Thymus (tissue), 11 donors: ENCODE data around the gene HUS1B. TPM values are rescaled to one million over a fixed set of nuclear protein-coding genes. Genes with fewer than 3 reads are reported as not detected.
"Not testable (repeated sequence)": the region's sequence is repeated elsewhere in the genome, so short reads cannot be mapped to it uniquely, and the experiment has no call there.

ENCODE experiments used
- DNase-seq, 9 donors: peaks; one replicate each; pipeline ENCODE4 v3.0.0-alpha.2; 2013; ENCODE audit warnings: low spot score in 9 of 9, low read depth in 6 of 9, missing footprints in 1 of 9
- H3K27ac ChIP-seq, 2 donors: one replicate each; pipeline ENCODE4 v1.5.1; 2013; ENCODE audit warnings: control low read depth in 1 of 2, low read depth in 1 of 2, low read length in 1 of 2, mild to moderate bottlenecking in 1 of 2, moderate library complexity in 1 of 2
- H3K27me3 ChIP-seq, 2 donors: one replicate each; pipeline ENCODE4 v1.5.1; 2013; ENCODE audit warnings: low read length in 1 of 2; ENCODE audit not compliant: control insufficient read depth in 2 of 2, insufficient read depth in 1 of 2
- H3K36me3 ChIP-seq, 2 donors: one replicate each; pipeline ENCODE4 v1.5.1; 2013; ENCODE audit warnings: low read length in 1 of 2, mild to moderate bottlenecking in 1 of 2, moderate library complexity in 1 of 2; ENCODE audit not compliant: control insufficient read depth in 2 of 2, insufficient read depth in 2 of 2
- H3K4me1 ChIP-seq, 2 donors: one replicate each; pipeline ENCODE4 v1.5.1; 2013; ENCODE audit warnings: low read length in 2 of 2; ENCODE audit not compliant: control insufficient read depth in 2 of 2, insufficient read depth in 2 of 2
- H3K4me3 ChIP-seq, 2 donors: one replicate each; pipeline ENCODE4 v1.5.1; 2013; ENCODE audit warnings: low read length in 2 of 2, control low read depth in 1 of 2, mild to moderate bottlenecking in 1 of 2
- H3K9me3 ChIP-seq, 2 donors: one replicate each; pipeline ENCODE4 v1.5.1; 2013; ENCODE audit warnings: low read length in 1 of 2, mild to moderate bottlenecking in 1 of 2; ENCODE audit not compliant: control insufficient read depth in 2 of 2, insufficient read depth in 1 of 2
- WGBS: extraction: QIAGEN DNeasy Blood & Tissue Kit; methylation state at CpG from one replicate; pipeline ENCODE4 v1.1.7; 2013; 5-methylcytosine and 5-hydroxymethylcytosine counted together
- polyA plus RNA-seq: library from polyadenylated mRNA; stranded (reverse); fragments of 200-250 nt; gene quantifications from one replicate; pipeline ENCODE4 v1.2.3, GENCODE V29; 2013
- total RNA-seq: library from RNA; stranded (reverse); fragments of 120-200 nt; gene quantifications from one replicate; pipeline ENCODE4 v1.2.4, GENCODE V29; 2013
- donor health status: healthy.

Gene HUS1B
- total and polyA plus RNA-seq, 2 donors = 0.19 to 0.37 TPM

GRCh38 chr6:694431-695126 lies 37.7 kb upstream of the HUS1B start:
- DNase-seq, H3K9me3 ChIP-seq, H3K4me3 ChIP-seq, H3K27ac ChIP-seq, H3K36me3 ChIP-seq, H3K27me3 ChIP-seq, H3K4me1 ChIP-seq: not testable (repeated sequence)
- WGBS = 98% methylated on average over 40 of the region's 40 CpGs

GRCh38 chr6:693723-694009 lies 36.8 kb upstream of the HUS1B start:
- no peak for DNase-seq
- H3K4me3 ChIP-seq = peak overlapping the region; percentile 74 to 93
- no peaks in the 10 kb centered on the region for H3K9me3 ChIP-seq
- WGBS = 97% methylated on average over 12 of the region's 12 CpGs
- no peak overlapping the region for H3K27ac ChIP-seq
- no peaks in the 10 kb centered on the region for H3K27me3 ChIP-seq
- H3K36me3 ChIP-seq = peaks cover 0 to 7% of the 10 kb centered on the region in 2 donors
- peaks cover 2 to 9% of the 10 kb centered on the region in 2 donors for H3K4me1 ChIP-seq

- Histone ChIP-seq H3K27ac (peak within 1 kb of the TSS; percentile 88 to 93), H3K9me3 (no peaks in the 10 kb centered on the region), H3K4me1 (peaks cover 2 to 9% of the 10 kb centered on the region in 2 donors), H3K27me3 (no peaks in the 10 kb centered on the region), H3K4me3 (peak within 1 kb of the TSS; percentile 74 to 93), H3K36me3 (peaks cover 5 to 7% of the 10 kb centered on the region in 2 donors)
- peak; percentile 45 to 92 (median 79) for DNase-seq
- WGBS = 2% methylated on average over 63 of the region's 63 CpGs
These were observed 36.2 kb upstream of the HUS1B start, which contains the start of gene EXOC2 for GRCh38 chr6:692858-693722. TSS of gene EXOC2 (minus strand) at chr6:693139. CDS start at chr6:637818, 55,321 bp downstream.

GRCh38 chr6:692356-692851 lies 35.5 kb upstream of the HUS1B start:
- Histone ChIP-seq H3K4me3 (peak overlapping the region; percentile 74 to 93), H3K4me1 (peaks cover 2 to 9% of the 10 kb centered on the region in 2 donors), H3K9me3 (no peaks in the 10 kb centered on the region), H3K27me3 (no peaks in the 10 kb centered on the region), H3K36me3 (peaks cover 5 to 10% of the 10 kb centered on the region in 2 donors), H3K27ac (peak overlapping the region; percentile 68 to 93)
- DNase-seq = peak; percentile 40 to 85 (median 60)
- WGBS = 2% methylated on average over 45 of the region's 45 CpGs

GRCh38 chr6:689223-689622 lies 32.3 kb upstream of the HUS1B start:
- Histone ChIP-seq H3K27me3 (no peaks in the 10 kb centered on the region), H3K27ac (no peak overlapping the region), H3K36me3 (peaks cover 5 to 10% of the 10 kb centered on the region in 2 donors), H3K9me3 (no peaks in the 10 kb centered on the region), H3K4me3 (no peak overlapping the region), H3K4me1 (peaks cover 2 to 12% of the 10 kb centered on the region in 2 donors)
- no peak for DNase-seq
- WGBS = 49% methylated on average over 2 of the region's 2 CpGs

GRCh38 chr6:686497-686896 lies 29.6 kb upstream of the HUS1B start:
- Histone ChIP-seq H3K9me3 (no peaks in the 10 kb centered on the region), H3K36me3 (peaks cover 5 to 10% of the 10 kb centered on the region in 2 donors), H3K27ac (no peak overlapping the region), H3K4me3 (no peak overlapping the region), H3K4me1 (peaks cover 0 to 10% of the 10 kb centered on the region in 2 donors), H3K27me3 (no peaks in the 10 kb centered on the region)
- 99% methylated on average over 3 of the region's 3 CpGs for WGBS
- DNase-seq = no peak

- no peak for DNase-seq
- 84% methylated on average over 6 of the region's 6 CpGs for WGBS
- peaks cover 5 to 10% of the 10 kb centered on the region in 2 donors for H3K36me3 ChIP-seq
- H3K9me3 ChIP-seq = no peaks in the 10 kb centered on the region
- H3K27ac ChIP-seq = no peak overlapping the region
- H3K4me3 ChIP-seq = no peak overlapping the region
- no peaks in the 10 kb centered on the region for H3K27me3 ChIP-seq
- H3K4me1 ChIP-seq = peaks cover 0 to 10% of the 10 kb centered on the region in 2 donors
These were observed 28.1 kb upstream of the HUS1B start for GRCh38 chr6:684831-685636.

- no peak overlapping the region for H3K4me3 ChIP-seq
- H3K27ac ChIP-seq = no peak overlapping the region
- peaks cover 0 to 10% of the 10 kb centered on the region in 2 donors for H3K4me1 ChIP-seq
- WGBS = 57% methylated on average over 15 of the region's 15 CpGs
- no peaks in the 10 kb centered on the region for H3K27me3 ChIP-seq
- DNase-seq = peak in 2 of 9 donors; percentile 9 to 41
- no peaks in the 10 kb centered on the region for H3K9me3 ChIP-seq
- peaks cover 5% of the 10 kb centered on the region in 2 donors for H3K36me3 ChIP-seq
These were observed 27.0 kb upstream of the HUS1B start for GRCh38 chr6:683742-684440.
